NCI-H1436 (cell line): ENCODE results near the gene TUBGCP3.
"Not testable (repeated sequence)": the region's sequence is repeated elsewhere in the genome, so short reads cannot be mapped to it uniquely, and the experiment has no call there.

Experiments
- DNase-seq: peaks from one replicate; lab custom pipeline; 2025; lab: John Stamatoyannopoulos, UW

The TUBGCP3 gene

DNA sequence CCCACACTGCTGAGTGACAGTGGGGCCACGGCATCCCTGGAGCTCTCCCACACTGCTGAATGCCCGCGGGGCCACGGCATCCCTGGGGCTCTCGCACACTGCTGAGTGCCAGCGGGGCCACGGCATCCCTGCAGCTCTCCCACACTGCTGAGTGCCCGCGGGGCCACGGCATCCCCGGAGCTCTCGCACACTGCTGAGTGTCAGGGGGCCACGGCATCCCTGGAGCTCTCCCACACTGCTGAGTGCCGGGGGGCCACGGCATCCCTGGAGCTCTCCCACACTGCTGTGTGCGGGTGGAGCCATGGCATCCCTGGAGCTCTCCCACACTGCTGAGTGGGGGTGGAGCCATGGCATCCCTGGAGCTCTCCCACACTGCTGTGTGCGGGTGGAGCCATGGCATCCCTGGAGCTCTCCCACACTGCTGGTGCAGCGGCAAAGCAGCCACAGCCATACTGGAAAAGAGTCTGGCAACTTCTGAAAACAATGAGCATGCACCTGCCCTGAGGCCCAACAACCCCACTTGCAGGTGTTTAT is 8.6 kb downstream of the TUBGCP3 start:
- no peak for DNase-seq

DNA sequence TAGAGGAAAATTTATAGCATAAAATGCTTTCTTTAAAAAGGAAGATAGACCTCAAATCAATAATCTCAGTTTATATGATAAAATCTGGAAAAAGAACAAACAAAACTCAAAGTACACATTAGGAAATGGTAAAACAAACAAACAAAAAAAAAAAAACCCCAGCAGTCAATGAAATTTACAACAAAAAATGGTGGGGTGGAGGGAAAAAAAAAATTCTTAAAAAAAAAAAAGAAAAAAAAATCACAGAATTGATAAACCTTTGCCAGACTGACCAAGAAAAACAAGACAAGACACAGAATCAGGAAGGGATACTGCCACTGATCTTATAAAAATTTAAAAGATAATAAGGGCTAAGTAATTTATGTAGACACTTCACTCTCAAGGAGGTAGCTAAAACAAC is 11.2 kb downstream of the TUBGCP3 start:
- DNase-seq, result no peak

DNA sequence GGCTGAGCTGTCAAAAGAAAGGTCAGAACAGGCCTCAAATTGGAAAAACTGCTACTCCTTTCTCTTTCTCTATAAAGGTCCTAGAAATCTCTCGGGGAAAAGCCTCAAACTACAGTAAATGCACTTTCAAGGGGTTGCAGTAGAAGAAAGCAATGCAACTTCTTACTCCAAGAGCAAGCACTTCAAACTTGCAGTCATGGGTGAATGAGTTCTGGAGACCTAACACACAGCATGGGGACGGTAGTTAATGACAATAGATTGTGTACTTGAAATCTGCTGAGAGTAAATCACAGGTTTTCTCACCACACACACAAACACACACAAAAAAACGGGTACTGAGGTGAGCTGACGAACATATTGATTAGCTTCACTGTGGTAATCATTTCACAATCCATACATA is 11.8 kb downstream of the TUBGCP3 start:
- DNase-seq, result no peak

DNA sequence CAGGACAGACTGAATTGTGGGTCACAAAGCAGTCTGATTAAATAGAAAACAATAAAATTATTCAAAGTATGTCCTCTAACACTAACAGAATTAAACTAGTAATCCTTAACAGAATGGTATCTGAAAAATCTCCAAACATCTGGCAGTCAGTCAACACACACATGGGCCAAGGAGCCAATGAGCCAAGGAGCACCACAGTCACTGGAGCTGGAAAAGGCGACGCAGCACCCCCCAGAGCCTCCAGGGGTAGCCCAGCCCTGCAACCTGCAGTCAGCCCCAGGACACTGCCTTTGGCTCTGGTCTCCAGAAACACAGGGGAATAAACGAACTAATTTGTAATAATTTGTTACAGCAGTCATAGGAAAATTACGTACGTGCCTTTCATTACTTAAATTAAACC is 12.3 kb downstream of the TUBGCP3 start:
- no peak for DNase-seq

GRCh38 chr13:112574834-112575613 is 12.9 kb downstream of the TUBGCP3 start:
- DNase-seq, result no peak

DNA sequence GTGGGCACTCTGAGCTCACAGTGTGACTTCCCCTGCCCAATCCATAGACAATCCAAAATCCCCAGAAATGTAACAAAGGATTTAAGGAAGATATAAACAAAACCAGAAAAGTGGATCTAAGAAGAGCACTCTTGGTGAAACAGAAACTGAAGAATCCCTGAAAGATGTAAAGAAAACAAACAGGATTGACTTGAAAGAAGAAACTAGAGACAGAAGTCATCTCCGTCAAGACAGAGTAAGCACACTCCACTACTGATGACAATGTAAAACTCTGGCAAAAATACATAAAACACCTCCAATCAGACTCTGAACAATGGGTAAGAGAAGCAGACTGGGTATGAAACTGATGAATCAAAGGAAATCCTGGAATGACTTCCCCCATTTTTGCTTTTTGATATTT is 13.5 kb downstream of the TUBGCP3 start:
- DNase-seq, result no peak

DNA sequence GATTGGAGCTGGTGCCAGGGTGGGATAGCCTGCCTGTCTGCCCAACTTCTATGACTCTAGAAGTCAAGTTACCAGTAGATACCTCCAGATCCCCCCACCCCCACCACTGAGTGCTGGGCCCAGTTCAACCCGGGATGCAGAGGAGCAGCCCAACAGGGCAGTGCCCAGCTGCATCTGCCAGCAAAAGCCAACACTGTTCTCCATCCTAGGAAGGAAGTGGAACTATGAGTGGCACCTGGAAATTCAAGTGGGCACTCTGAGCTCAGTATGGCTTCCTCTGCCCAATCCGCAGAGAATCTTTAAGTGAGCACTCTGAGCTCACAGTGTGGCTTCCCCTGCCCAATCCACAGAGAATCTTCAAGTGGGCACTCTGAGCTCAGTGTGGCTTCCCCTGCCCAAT is 14.2 kb downstream of the TUBGCP3 start:
- DNase-seq, result no peak

GRCh38 chr13:112572366-112572765 is 15.6 kb downstream of the TUBGCP3 start:
- DNase-seq, result no peak

DNA sequence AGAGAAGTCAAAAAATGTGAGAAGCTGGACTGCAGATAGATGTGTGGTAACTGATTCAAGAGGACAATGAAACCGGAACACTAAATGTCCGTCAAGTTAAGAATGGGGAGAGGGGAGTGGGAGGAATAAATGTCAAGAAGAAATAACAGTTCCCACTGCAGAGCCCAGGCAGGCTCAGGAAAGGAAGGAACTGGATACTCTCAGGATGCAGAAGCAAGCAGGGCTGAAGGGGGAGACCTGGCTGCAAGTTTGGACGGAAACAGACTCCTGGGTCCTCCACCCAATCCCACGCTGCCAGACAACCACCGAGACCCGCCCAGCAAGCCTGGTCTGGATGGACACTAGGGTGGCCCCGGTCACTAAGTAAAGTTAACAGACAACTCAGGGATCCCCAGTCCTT is 18.1 kb downstream of the TUBGCP3 start:
- no peak for DNase-seq

- no peak for DNase-seq
These were observed 20.6 kb downstream of the TUBGCP3 start for GRCh38 chr13:112567161-112567862.

DNA sequence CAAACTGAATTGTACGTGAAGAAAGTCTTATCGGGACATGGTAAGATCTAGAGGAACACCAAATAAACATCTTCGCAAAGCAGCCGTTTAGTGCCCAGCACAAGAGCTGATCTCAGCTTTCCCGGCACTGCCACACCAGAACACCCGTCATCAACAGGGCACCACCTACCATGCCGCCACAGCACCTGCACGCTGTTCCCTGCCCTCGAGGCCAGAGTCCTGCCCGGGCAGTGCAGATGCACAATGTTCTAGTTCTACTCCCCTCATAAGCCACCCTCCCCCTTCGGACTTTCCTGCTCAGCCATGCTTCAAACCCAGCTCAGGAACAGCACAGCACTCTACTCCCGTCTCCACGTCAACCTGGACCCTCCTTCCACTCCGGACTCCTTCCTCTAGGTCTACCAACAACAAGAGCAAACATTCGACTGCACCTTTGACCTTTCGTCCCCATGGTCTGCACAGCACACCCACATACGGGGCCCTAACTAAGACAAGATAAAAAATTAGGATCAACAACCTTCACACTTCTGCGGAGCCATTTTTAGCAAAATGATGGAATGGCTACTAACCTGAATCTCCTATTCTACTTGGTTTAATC is 25.1 kb downstream of the TUBGCP3 start:
- no peak for DNase-seq

DNA sequence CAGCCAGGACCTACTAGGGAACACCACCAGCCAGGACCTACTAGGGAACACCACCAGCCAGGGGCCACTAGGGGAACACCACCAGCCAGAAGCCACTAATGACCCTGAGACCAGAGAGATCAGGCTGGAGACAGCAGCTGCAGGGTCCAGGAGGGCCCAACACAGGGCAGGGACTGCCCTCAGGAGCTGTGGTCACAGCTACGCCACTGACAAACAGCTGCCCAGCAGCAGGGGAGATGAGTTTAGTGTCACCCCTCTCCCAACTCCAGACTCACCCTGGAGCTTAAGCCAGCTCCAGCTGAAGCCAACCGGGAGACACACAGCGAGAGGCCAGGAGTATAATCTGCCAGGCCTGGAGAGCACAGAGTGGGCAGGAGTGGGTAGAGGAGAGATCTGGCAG is 25.7 kb downstream of the TUBGCP3 start:
- DNase-seq, result no peak

GRCh38 chr13:112561478-112561877 is 26.5 kb downstream of the TUBGCP3 start:
- DNase-seq, result no peak

DNA sequence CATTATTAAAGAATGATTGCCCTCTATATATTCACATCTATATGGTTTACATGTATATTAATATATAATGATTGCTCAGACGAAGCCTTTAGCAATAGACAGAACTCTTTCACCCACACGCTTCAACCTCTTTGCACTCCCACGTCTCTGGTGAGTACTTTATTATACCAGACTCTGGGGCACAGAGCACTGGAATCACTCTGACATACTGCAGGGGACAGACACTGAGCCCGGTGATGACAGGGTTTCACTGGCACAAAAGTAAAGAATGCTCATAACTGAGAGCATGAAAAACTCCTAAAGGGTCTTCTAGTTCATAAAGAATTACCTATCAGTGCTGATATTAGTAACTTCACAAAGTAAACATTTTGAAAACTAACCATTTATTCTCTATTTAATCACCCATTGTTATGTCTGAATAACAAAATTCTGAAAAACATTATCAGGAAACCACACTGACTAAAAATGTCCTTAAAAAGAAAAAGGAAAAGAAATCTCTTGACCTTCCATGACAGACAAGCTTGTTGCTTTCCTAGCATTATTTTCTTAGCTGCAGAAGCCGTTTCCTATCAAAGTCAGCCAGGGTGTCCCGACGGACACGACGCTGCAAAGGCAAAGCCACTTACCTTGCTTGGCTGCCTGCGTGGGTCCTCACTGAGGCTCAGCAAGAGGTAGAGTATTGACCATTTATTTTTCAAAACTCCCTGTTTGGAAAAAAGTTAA is 29.1 kb downstream of the TUBGCP3 start:
- DNase-seq, result no peak

GRCh38 chr13:112556600-112556999 is 31.4 kb downstream of the TUBGCP3 start:
- DNase-seq, result no peak

DNA sequence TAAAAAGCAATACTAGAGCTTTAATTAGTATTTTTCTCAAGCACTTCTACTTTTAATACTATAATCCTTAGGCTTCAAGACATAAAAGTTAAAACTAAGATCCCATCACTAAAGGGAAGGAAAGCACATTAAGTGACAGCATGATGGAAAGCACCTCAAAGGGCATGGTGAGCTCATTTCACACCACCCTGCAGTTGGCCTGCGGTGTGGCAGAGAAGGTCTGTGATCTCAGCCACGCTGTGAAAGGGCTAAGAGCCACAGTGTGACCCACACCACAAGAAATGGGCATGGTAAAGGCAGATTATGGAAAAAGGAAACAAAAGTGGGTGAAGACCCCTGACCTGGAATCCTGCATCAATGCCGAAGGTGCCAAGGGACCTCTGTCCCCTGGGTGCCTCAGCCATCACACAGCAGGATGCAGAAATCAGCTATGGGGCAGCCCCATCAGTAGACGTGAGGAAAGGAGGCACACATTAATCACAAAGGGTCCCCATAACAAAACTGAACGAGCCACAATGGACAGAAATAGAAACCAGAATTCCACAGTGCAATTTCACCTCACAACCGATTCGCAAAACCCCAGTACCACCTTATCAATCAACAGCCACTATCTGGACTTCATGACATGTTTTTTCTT is 33.6 kb downstream of the TUBGCP3 start:
- DNase-seq, result no peak

DNA sequence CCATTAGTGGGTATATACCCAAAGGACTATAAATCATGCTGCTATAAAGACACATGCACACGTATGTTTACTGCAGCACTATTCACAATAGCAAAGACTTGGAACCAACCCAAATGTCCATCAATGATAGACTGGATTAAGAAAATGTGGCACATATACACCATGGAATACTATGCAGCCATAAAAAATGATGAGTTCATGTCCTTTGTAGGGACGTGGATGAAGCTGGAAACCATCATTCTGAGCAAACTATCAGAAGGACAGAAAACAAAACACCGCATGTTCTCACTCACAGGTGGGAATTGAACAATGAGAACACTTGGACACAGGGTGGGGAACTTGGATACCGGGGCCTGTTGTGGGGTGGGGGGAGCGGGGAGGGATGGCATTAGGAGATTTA is 39.0 kb downstream of the TUBGCP3 start:
- DNase-seq, result not testable (repeated sequence)

GRCh38 chr13:112545856-112546255 is 42.1 kb downstream of the TUBGCP3 start:
- DNase-seq, result no peak

GRCh38 chr13:112532837-112533745 is 54.9 kb downstream of the TUBGCP3 start:
- DNase-seq, result no peak

DNA sequence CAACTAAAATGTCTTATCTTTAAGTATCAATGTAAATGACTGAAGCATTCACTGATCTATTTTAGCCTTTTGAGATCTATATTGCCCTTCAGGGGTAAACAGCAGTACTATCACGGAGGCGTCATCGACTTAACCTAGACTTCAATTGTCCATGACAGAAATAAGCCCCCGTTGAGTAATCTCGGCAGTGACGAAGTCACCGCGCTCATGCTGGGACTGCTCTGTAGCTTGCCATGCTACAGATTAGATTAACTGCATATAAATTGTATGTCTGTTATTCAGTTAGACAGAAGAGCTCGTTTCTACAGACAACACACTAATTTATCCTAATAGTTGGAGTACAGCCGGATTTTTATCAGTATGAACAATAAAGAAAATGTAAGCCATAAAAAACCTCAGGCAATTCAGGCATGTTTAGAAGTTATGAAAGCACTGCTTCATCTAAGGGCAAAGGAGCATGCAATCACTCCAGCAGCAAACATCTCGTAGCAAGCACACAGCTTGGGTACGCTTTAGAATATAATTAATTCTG is 56.6 kb downstream of the TUBGCP3 start:
- no peak for DNase-seq
